Heart left ventricle (tissue), 16 donors: ENCODE data around the gene BDP1. TPM values are rescaled to one million over a fixed set of nuclear protein-coding genes. Genes with fewer than 3 reads are reported as not detected.

Source experiments
- ATAC-seq, 4 donors: fragments of 200-7000 bp; cut with Tn5 transposase; one replicate each; pipeline ENCODE4 v1.9.1; 2020 to 2022; ENCODE audit warnings: moderate library complexity in 4 of 4, mild to moderate bottlenecking in 3 of 4, moderate number of reproducible peaks in 1 of 4
- DNase-seq, 5 donors: peaks; one replicate each; pipeline ENCODE4 v3.0.0-alpha.2; 2020
- H3K27ac ChIP-seq, 12 donors: fragments of 200-600 bp; sonication (generic) in 4 of 12; one replicate each; pipeline versions ENCODE4 v1.5.0 to v1.8.0; 2016 to 2022; ENCODE audit warnings: mild to moderate bottlenecking in 2 of 12
- H3K27me3 ChIP-seq, 9 donors: fragments of 200-600 bp; sonication (generic) in 2 of 9; one replicate each; pipeline versions ENCODE4 v1.5.1 to v1.8.0; 2016 to 2022; ENCODE audit warnings: mild to moderate bottlenecking in 3 of 9
- H3K36me3 ChIP-seq, 9 donors: fragments of 200-600 bp; sonication (generic) in 2 of 9; one replicate each; pipeline versions ENCODE4 v1.5.0 to v1.8.0; 2018 to 2022; ENCODE audit warnings: mild to moderate bottlenecking in 2 of 9
- H3K4me1 ChIP-seq, 12 donors: fragments of 200-600 bp; sonication (generic) in 4 of 12; one replicate each; pipeline versions ENCODE4 v1.5.0 to v1.8.0; 2016 to 2022; ENCODE audit warnings: mild to moderate bottlenecking in 3 of 12
- H3K4me3 ChIP-seq, 12 donors: fragments of 200-600 bp; sonication (generic) in 4 of 12; one replicate each; pipeline versions ENCODE4 v1.5.0 to v1.8.0; 2017 to 2022; ENCODE audit warnings: mild to moderate bottlenecking in 9 of 12, moderate library complexity in 4 of 12
- H3K9me3 ChIP-seq, 12 donors: fragments of 200-600 bp; sonication (generic) in 4 of 12; one replicate each; pipeline versions ENCODE4 v1.5.0 to v1.8.0; 2016 to 2022; ENCODE audit warnings: mild to moderate bottlenecking in 1 of 12
- POLR2A ChIP-seq, 2 donors: fragments of 450-650 bp; IDR thresholded peaks; one replicate each; pipeline ENCODE4 v1.6.1; 2017; ENCODE audit warnings: antibody characterized with exemption in 2 of 2, mild to moderate bottlenecking in 2 of 2, moderate library complexity in 2 of 2
- WGBS, 4 donors: extraction: QIAGEN DNeasy Blood & Tissue Kit in 2 of 4; methylation state at CpG; one replicate each; pipeline versions ENCODE4 v1.1.5 to v1.1.7; 2013 to 2018; 5-methylcytosine and 5-hydroxymethylcytosine counted together
- intact Hi-C, 10 donors: fragments of 100-400 bp; cut with DNase I; formaldehyde crosslinking; loops; one replicate each; pipeline versions ENCODE4 v1.11.1 to v1.14.2; 2022
- polyA plus RNA-seq, 2 donors: library from polyadenylated mRNA; stranded (reverse); fragments of 200-250 nt; gene quantifications; one replicate each; pipeline ENCODE4 v1.2.3, GENCODE V29; 2013
- total RNA-seq, 9 donors: library from RNA; depleted of rRNA in 2 of 9; stranded (reverse); fragments of >200 nt in 2 of 9; fragmentation: NEBNext Ultra II Directional in 3 of 9; extraction: Animal tissue kit (Norgen Biotek cat#: 25700) in 3 of 9; gene quantifications; one replicate each; pipeline versions ENCODE4 v1.1.0 to v1.2.4, GENCODE V29; 2016 to 2023
- TF ChIP-seq, protein P1 (sequence below), 12 donors: fragments of 200-600 bp; sonication (generic) in 4 of 12; IDR thresholded peaks; one replicate each; pipeline versions ENCODE4 v1.5.0 to v1.8.0; 2018 to 2022; ENCODE audit warnings: antibody characterized with exemption in 12 of 12, mild to moderate bottlenecking in 5 of 12
- donor health status: ischemic (EF 13 %, LVEDD 7.1; RV severe dilation, severe dysfunction).
- donor health status: healthy with polysubstance abuse.
- donor health status: DM: no; HTN: yes; CAD: no.
- donor health status: DM: no; HTN: no; CAD: no.
- donor health status: ischemic (EF 25% LVEDD 6.9; RV normal size, moderate dysfunction).
- donor health status: ischemic (EF 25% LVEDD 5.7; RV mildly dilated, moderate dysfunction).
- donor health status: healthy.
- donor health status: DM: yes; HTN: yes; CAD: no.
- donor health status: ischemic (EF 35%, LVEDD 5.7; RV mildly dilated, moderate dysfunction).
- donor health status: nonischemic (EF 11% LVEDD 7.7; RV severe dilation, severe dysfunction).
- donor health status: DM: yes; HTN: yes; CAD: no.
- donor health status: PGD.
- donor health status: ischemic (EF 29% LVEDD 5.4; RV normal size, mild dysfunction).
- donor health status: nonischemic (EF 23%, LVEDD 6.1; RV moderate dilation, normal function).

BDP1 gene
- total and polyA plus RNA-seq, 11 donors = 9.9 to 18.3 (median 16.6) TPM

DNA sequence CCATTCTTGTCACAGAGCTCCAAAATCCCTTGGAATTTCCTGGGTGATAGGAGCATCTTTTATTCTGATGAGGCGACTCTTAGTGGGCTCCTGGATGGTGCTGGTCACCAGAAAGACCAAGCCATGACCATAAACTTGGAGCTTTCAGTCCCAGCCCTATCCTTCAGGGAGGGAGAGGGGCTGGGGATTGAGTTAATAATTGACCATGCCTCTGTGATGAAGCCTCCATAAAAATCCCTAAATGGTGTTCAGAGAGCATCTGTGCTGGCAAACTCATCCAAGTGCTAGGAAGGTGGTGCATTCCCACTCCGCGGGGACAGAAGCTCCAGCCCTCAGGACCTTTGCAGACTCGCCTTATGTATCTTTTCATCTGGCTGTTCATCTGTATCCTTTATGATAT is 160.4 kb downstream of the BDP1 start:
- 73 to 99% (median 89%) methylated on average over 4 of the region's 4 CpGs for WGBS, 4 donors
- no peaks in the 10 kb centered on the region for H3K27me3 ChIP-seq
- intact Hi-C loops = no loop called here
- H3K4me3 ChIP-seq = no peak overlapping the region
- no peaks in the 10 kb centered on the region for H3K4me1 ChIP-seq
- H3K27ac ChIP-seq = no peak overlapping the region
- TF ChIP-seq, protein P1, sequence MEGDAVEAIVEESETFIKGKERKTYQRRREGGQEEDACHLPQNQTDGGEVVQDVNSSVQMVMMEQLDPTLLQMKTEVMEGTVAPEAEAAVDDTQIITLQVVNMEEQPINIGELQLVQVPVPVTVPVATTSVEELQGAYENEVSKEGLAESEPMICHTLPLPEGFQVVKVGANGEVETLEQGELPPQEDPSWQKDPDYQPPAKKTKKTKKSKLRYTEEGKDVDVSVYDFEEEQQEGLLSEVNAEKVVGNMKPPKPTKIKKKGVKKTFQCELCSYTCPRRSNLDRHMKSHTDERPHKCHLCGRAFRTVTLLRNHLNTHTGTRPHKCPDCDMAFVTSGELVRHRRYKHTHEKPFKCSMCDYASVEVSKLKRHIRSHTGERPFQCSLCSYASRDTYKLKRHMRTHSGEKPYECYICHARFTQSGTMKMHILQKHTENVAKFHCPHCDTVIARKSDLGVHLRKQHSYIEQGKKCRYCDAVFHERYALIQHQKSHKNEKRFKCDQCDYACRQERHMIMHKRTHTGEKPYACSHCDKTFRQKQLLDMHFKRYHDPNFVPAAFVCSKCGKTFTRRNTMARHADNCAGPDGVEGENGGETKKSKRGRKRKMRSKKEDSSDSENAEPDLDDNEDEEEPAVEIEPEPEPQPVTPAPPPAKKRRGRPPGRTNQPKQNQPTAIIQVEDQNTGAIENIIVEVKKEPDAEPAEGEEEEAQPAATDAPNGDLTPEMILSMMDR (IDR thresholded peaks at IDR 0.05) = no peak
- TF ChIP-seq POLR2A (IDR thresholded peaks at IDR 0.05) = no peak
- no peaks in the 10 kb centered on the region for H3K9me3 ChIP-seq
- ATAC-seq (no peak), DNase-seq (no peak)
- H3K36me3 ChIP-seq = peaks cover 0 to 73% (median 42%) of the 10 kb centered on the region in 9 donors

Other genes with a start within 250 kb of the BDP1 start
- gene MCCC2, start 131.7 kb downstream of the BDP1 start, total RNA-seq = 100 to 1,000 TPM in 5 of 9 donors, 10 to 100 TPM in 4; 85.3 to 153 (median 106) TPM
- 10 to 100 TPM; 74.3 to 82.0 TPM for gene MCCC2, start 131.7 kb downstream of the BDP1 start, polyA plus RNA-seq